Spleen (tissue), 7 donors: ENCODE measurements around the gene CD300E.

ENCODE experiments used
- CTCF ChIP-seq, 11 experiments: fragments of 200-600 bp in 7 of 11; fragments of 450-650 bp in 4 of 11; sonication (generic) in 4 of 11; IDR thresholded peaks in 8 of 11; conservative IDR thresholded peaks in 3 of 11; 1 replicate in 7 of 11; 2 replicates in 4 of 11; pipeline versions ENCODE4 v1.4.0 to v1.8.0; 2016 to 2021; ENCODE audit warnings: antibody characterized with exemption in 11 of 11, inconsistent platforms in 4 of 11, mild to moderate bottlenecking in 1 of 11
- POLR2A ChIP-seq, 3 donors: fragments of 450-650 bp; IDR thresholded peaks; one replicate each; pipeline ENCODE4 v1.5.1; 2017; ENCODE audit warnings: antibody characterized with exemption in 3 of 3, mild to moderate bottlenecking in 1 of 3
- donor health status: DM: no; HTN: no; CAD: no; lungs with moderate emphysema.
- donor health status: DM: no; HTN: no; CAD: no.
- donor health status: DM: no; HTN: no; CAD: no.

GRCh38 chr17:74574489-74575142 lies 48.9 kb downstream of the CD300E start:
- TF ChIP-seq CTCF (IDR thresholded peaks at IDR 0.05 in 8 of 11, conservative IDR thresholded peaks at IDR 0.05 in 3 of 11) (no peak), POLR2A (IDR thresholded peaks at IDR 0.05) (no peak)
